HEK293 (cell line): Measurements from ENCODE around the gene ARHGAP5.

Experiments
- AEBP2 ChIP-seq: fragments of 450-650 bp; formaldehyde crosslinking; IDR thresholded peaks from 2 replicates; pipeline ENCODE4 v1.5.1; 2016; ENCODE audit warnings: missing biosample characterization, missing genetic modification characterization, borderline replicate concordance
- CTCF ChIP-seq: fragments of 450-650 bp; formaldehyde crosslinking; IDR thresholded peaks from 2 replicates; pipeline ENCODE4 v1.5.1; 2016; ENCODE audit warnings: missing biosample characterization, missing genetic modification characterization
- GFI1B ChIP-seq: fragments of 450-650 bp; formaldehyde crosslinking; IDR thresholded peaks from 2 replicates; pipeline ENCODE4 v1.5.1; 2016; ENCODE audit warnings: missing biosample characterization, missing genetic modification characterization
- KLF16 ChIP-seq: fragments of 450-650 bp; formaldehyde crosslinking; IDR thresholded peaks from 2 replicates; pipeline ENCODE4 v1.5.1; 2017; ENCODE audit warnings: missing biosample characterization, missing genetic modification characterization
- KLF7 ChIP-seq: fragments of 450-650 bp; formaldehyde crosslinking; IDR thresholded peaks from 2 replicates; pipeline ENCODE4 v1.5.1; 2016; ENCODE audit warnings: missing biosample characterization, missing genetic modification characterization, borderline replicate concordance
- OSR2 ChIP-seq: fragments of 450-650 bp; formaldehyde crosslinking; IDR thresholded peaks from 2 replicates; pipeline ENCODE4 v1.5.1; 2016; ENCODE audit warnings: missing biosample characterization, missing genetic modification characterization
- PRDM1 ChIP-seq: fragments of 450-650 bp; formaldehyde crosslinking; IDR thresholded peaks from 2 replicates; pipeline ENCODE4; 2016; ENCODE audit warnings: missing biosample characterization, missing genetic modification characterization
- PRDM2 ChIP-seq: fragments of 450-650 bp; formaldehyde crosslinking; IDR thresholded peaks from 2 replicates; pipeline ENCODE4 v1.5.1; 2016; ENCODE audit warnings: missing biosample characterization, missing genetic modification characterization, borderline replicate concordance
- TCF7L2 ChIP-seq: IDR thresholded peaks from 2 replicates; pipeline ENCODE4 v1.6.1; 2011; ENCODE audit warnings: low read depth, mild to moderate bottlenecking, inconsistent platforms, low read length, moderate library complexity, borderline replicate concordance
- YY1 ChIP-seq: fragments of 450-650 bp; formaldehyde crosslinking; IDR thresholded peaks from 2 replicates; pipeline ENCODE4 v1.5.1; 2018; ENCODE audit warnings: missing biosample characterization, missing genetic modification characterization
- ZBTB21 ChIP-seq: fragments of 450-650 bp; formaldehyde crosslinking; IDR thresholded peaks from 2 replicates; pipeline ENCODE4 v1.5.1; 2017; ENCODE audit warnings: missing biosample characterization, missing genetic modification characterization
- ZFP41 ChIP-seq: fragments of 450-650 bp; formaldehyde crosslinking; IDR thresholded peaks from 2 replicates; pipeline ENCODE4 v1.5.1; 2016; ENCODE audit warnings: missing biosample characterization, missing genetic modification characterization, borderline replicate concordance
- ZNF10 ChIP-seq: fragments of 450-650 bp; formaldehyde crosslinking; IDR thresholded peaks from 2 replicates; pipeline ENCODE4 v1.5.1; 2017; ENCODE audit warnings: missing biosample characterization, missing genetic modification characterization
- ZNF148 ChIP-seq: fragments of 450-650 bp; formaldehyde crosslinking; IDR thresholded peaks from 2 replicates; pipeline ENCODE4 v1.5.0; 2017; ENCODE audit warnings: missing biosample characterization, missing genetic modification characterization, borderline replicate concordance
- ZNF16 ChIP-seq: fragments of 450-650 bp; formaldehyde crosslinking; IDR thresholded peaks from 2 replicates; pipeline ENCODE4 v1.5.1; 2016; ENCODE audit warnings: low read depth, missing biosample characterization, missing genetic modification characterization
- ZNF211 ChIP-seq: fragments of 450-650 bp; formaldehyde crosslinking; IDR thresholded peaks from 2 replicates; pipeline ENCODE4 v1.5.1; 2016; ENCODE audit warnings: low read depth, missing biosample characterization, missing genetic modification characterization
- ZNF223 ChIP-seq: fragments of 450-650 bp; formaldehyde crosslinking; IDR thresholded peaks from 2 replicates; pipeline ENCODE4 v1.5.1; 2016; ENCODE audit warnings: missing biosample characterization, missing genetic modification characterization
- ZNF391 ChIP-seq: fragments of 450-650 bp; formaldehyde crosslinking; IDR thresholded peaks from 2 replicates; pipeline ENCODE4 v1.5.1; 2016; ENCODE audit warnings: low read depth, missing biosample characterization, missing genetic modification characterization, borderline replicate concordance
- ZNF449 ChIP-seq: fragments of 450-650 bp; formaldehyde crosslinking; IDR thresholded peaks from 2 replicates; pipeline ENCODE4 v1.5.1; 2017; ENCODE audit warnings: missing biosample characterization, mild to moderate bottlenecking, missing genetic modification characterization, moderate library complexity
- ZNF48 ChIP-seq: fragments of 450-650 bp; formaldehyde crosslinking; IDR thresholded peaks from 2 replicates; pipeline ENCODE4 v1.5.1; 2016; ENCODE audit warnings: missing biosample characterization, missing genetic modification characterization
- ZNF514 ChIP-seq: fragments of 450-650 bp; formaldehyde crosslinking; IDR thresholded peaks from 2 replicates; pipeline ENCODE4 v1.5.1; 2016; ENCODE audit warnings: missing biosample characterization, missing genetic modification characterization
- ZNF529 ChIP-seq: fragments of 450-650 bp; formaldehyde crosslinking; IDR thresholded peaks from 2 replicates; pipeline ENCODE4 v1.5.1; 2017; ENCODE audit warnings: missing genetic modification characterization, missing biosample characterization; ENCODE audit not compliant: insufficient replicate concordance
- ZNF623 ChIP-seq: fragments of 450-650 bp; formaldehyde crosslinking; IDR thresholded peaks from 2 replicates; pipeline ENCODE4 v1.5.1; 2016; ENCODE audit warnings: missing biosample characterization, missing genetic modification characterization
- ZNF624 ChIP-seq: fragments of 450-650 bp; formaldehyde crosslinking; IDR thresholded peaks from 2 replicates; pipeline ENCODE4 v1.5.1; 2017; ENCODE audit warnings: missing biosample characterization, missing genetic modification characterization
- ZNF768 ChIP-seq: fragments of 450-650 bp; formaldehyde crosslinking; IDR thresholded peaks from 2 replicates; pipeline ENCODE4 v1.5.1; 2018; ENCODE audit warnings: missing biosample characterization, mild to moderate bottlenecking, missing genetic modification characterization
- ZSCAN30 ChIP-seq: fragments of 450-650 bp; IDR thresholded peaks from 2 replicates; pipeline ENCODE4 v1.5.1; 2018; ENCODE audit warnings: missing biosample characterization, mild to moderate bottlenecking, missing genetic modification characterization, moderate library complexity

Gene ARHGAP5

GRCh38 chr14:32077081-32078022, at the start of gene ARHGAP5 (continued):
- TF ChIP-seq ZNF10 (tag by site-specific recombination) = peak; percentile 93
- no peak for TF ChIP-seq ZNF449 (tag by site-specific recombination)
- TF ChIP-seq ZSCAN30 = no peak
- TF ChIP-seq ZNF223 (tag by site-specific recombination) = no peak
- no peak for TF ChIP-seq GFI1B (tag by site-specific recombination)
- 0 out of 2 replicates have a peak, but pooled peaks have one; percentile 8 for TF ChIP-seq OSR2
- peak; percentile 27; the same call in 1 of the 2 replicates for TF ChIP-seq KLF16 (tag by site-specific recombination)
- no peak for TF ChIP-seq ZNF211 (tag by site-specific recombination)
- TF ChIP-seq ZNF48 (tag by site-specific recombination) = no peak
- no peak for TF ChIP-seq PRDM2 (tag by site-specific recombination)
- no peak for TF ChIP-seq ZNF514 (tag by site-specific recombination)
- 0 out of 2 replicates have a peak, but pooled peaks have one; percentile 53 for TF ChIP-seq PRDM1 (tag by site-specific recombination)
- TF ChIP-seq ZNF16 = no peak
- no peak for TF ChIP-seq ZNF148
- no peak for TF ChIP-seq ZBTB21
- no peak for TF ChIP-seq ZNF391 (tag by site-specific recombination)
- TF ChIP-seq YY1 (tag by site-specific recombination) = no peak
- no peak for TF ChIP-seq ZNF768
- TF ChIP-seq ZFP41 (tag by site-specific recombination) = no peak
- no peak for TF ChIP-seq TCF7L2
- TF ChIP-seq AEBP2 (tag by site-specific recombination) = no peak
- no peak for TF ChIP-seq ZNF623 (tag by site-specific recombination)
- TF ChIP-seq ZNF529 (tag by site-specific recombination) = no peak
- TF ChIP-seq ZNF624 (tag by site-specific recombination) = no peak
- peak; percentile 84 for TF ChIP-seq CTCF (tag by site-specific recombination)
- TF ChIP-seq KLF7 (tag by site-specific recombination) = 0 out of 2 replicates have a peak, but pooled peaks have one; percentile 13
